Prostate gland (tissue), 2 donors: Measurements from ENCODE around the gene KMT2C.

ENCODE experiments used
- POLR2A ChIP-seq: fragments of 450-650 bp; IDR thresholded peaks from one replicate; pipeline ENCODE4 v1.6.1; 2016; ENCODE audit warnings: antibody characterized with exemption, mild to moderate bottlenecking
- TF ChIP-seq, protein P1 (sequence below), 4 experiments: fragments of 200-600 bp in 2 of 4; fragments of 450-650 bp in 2 of 4; sonication (generic) in 2 of 4; IDR thresholded peaks; 1 replicate in 3 of 4; 2 replicates in 1 of 4; pipeline ENCODE4 v1.5.1; 2016 to 2019; ENCODE audit warnings: antibody characterized with exemption in 4 of 4, mild to moderate bottlenecking in 2 of 4, moderate library complexity in 2 of 4

GRCh38 chr7:152106990-152107389 lies 328.8 kb downstream of the KMT2C start:
- TF ChIP-seq, protein P1, sequence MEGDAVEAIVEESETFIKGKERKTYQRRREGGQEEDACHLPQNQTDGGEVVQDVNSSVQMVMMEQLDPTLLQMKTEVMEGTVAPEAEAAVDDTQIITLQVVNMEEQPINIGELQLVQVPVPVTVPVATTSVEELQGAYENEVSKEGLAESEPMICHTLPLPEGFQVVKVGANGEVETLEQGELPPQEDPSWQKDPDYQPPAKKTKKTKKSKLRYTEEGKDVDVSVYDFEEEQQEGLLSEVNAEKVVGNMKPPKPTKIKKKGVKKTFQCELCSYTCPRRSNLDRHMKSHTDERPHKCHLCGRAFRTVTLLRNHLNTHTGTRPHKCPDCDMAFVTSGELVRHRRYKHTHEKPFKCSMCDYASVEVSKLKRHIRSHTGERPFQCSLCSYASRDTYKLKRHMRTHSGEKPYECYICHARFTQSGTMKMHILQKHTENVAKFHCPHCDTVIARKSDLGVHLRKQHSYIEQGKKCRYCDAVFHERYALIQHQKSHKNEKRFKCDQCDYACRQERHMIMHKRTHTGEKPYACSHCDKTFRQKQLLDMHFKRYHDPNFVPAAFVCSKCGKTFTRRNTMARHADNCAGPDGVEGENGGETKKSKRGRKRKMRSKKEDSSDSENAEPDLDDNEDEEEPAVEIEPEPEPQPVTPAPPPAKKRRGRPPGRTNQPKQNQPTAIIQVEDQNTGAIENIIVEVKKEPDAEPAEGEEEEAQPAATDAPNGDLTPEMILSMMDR (IDR thresholded peaks at IDR 0.05), result no peak
- TF ChIP-seq POLR2A, result no peak
